ENCODE measurements around the gene CAPN5. TPM values are rescaled to one million over a fixed set of nuclear protein-coding genes. Genes with fewer than 3 reads are reported as not detected.

CAPN5 gene
- total RNA-seq, 2 experiments from 2014 or later = 0.20 to 0.28 TPM

GRCh38 chr11:77113382-77114088, 46.8 kb downstream of the CAPN5 start:
- no peak overlapping the region for H3K4me3 Mint-ChIP-seq
- no peaks in the 10 kb centered on the region for H3K27me3 Mint-ChIP-seq
- DNase-seq (no peak), ATAC-seq (no peak)
- peaks cover 2% of the 10 kb centered on the region for H3K4me1 Mint-ChIP-seq
- no peak overlapping the region for H3K27ac Mint-ChIP-seq
- CTCF ChIA-PET = interaction anchor here (1.0 to 3.8 kb wide), 4 partner anchors 13 to 66 kb away, joined by 3 to 12 read pairs (median 11); no protein-coding TSS in a partner anchor
- no peaks in the 10 kb centered on the region for H3K36me3 Mint-ChIP-seq
- no peaks in the 10 kb centered on the region for H3K9me3 Mint-ChIP-seq (ENCODE audit: low read depth)

GRCh38 chr11:77114089-77114463, 47.3 kb downstream of the CAPN5 start:
- ATAC-seq (no peak), DNase-seq (no peak)
- Mint-ChIP-seq H3K27ac (no peak overlapping the region), H3K36me3 (no peaks in the 10 kb centered on the region), H3K27me3 (no peaks in the 10 kb centered on the region), H3K4me3 (no peak overlapping the region), H3K9me3 (ENCODE audit: low read depth) (no peaks in the 10 kb centered on the region), H3K4me1 (peaks cover 2% of the 10 kb centered on the region)
- CTCF ChIA-PET = interaction anchor here (1.1 to 3.8 kb wide), 3 partner anchors 23 to 75 kb away, joined by 3 to 12 read pairs (median 12); no protein-coding TSS in a partner anchor

GRCh38 chr11:77115181-77115611, 48.4 kb downstream of the CAPN5 start:
- Mint-ChIP-seq H3K9me3 (ENCODE audit: low read depth) (no peaks in the 10 kb centered on the region), H3K27me3 (no peaks in the 10 kb centered on the region), H3K4me1 (peaks cover 2% of the 10 kb centered on the region), H3K36me3 (no peaks in the 10 kb centered on the region), H3K4me3 (no peak overlapping the region), H3K27ac (no peak overlapping the region)
- no peak for DNase-seq
- CTCF ChIA-PET = interaction anchor here (0.8 to 3.8 kb wide), 6 partner anchors 12 to 75 kb away, joined by 3 to 21 read pairs (median 4); no protein-coding TSS in a partner anchor
- no peak for ATAC-seq

- Mint-ChIP-seq H3K27ac (no peak overlapping the region), H3K9me3 (ENCODE audit: low read depth) (no peaks in the 10 kb centered on the region), H3K27me3 (no peaks in the 10 kb centered on the region), H3K4me1 (peaks cover 3% of the 10 kb centered on the region), H3K4me3 (no peak overlapping the region), H3K36me3 (no peaks in the 10 kb centered on the region)
- DNase-seq (no peak), ATAC-seq (no peak)
- CTCF ChIA-PET = interaction anchor here (0.8 to 3.8 kb wide), 6 partner anchors 11 to 76 kb away, joined by 3 to 21 read pairs (median 5); no protein-coding TSS in a partner anchor
These were observed 49.2 kb downstream of the CAPN5 start for GRCh38 chr11:77115956-77116355.

GRCh38 chr11:77117492-77117891, 50.7 kb downstream of the CAPN5 start:
- Mint-ChIP-seq H3K27ac (no peak overlapping the region), H3K36me3 (no peaks in the 10 kb centered on the region), H3K4me3 (no peak overlapping the region), H3K4me1 (peaks cover 5% of the 10 kb centered on the region), H3K9me3 (ENCODE audit: low read depth) (no peaks in the 10 kb centered on the region), H3K27me3 (no peaks in the 10 kb centered on the region)
- ATAC-seq (no peak), DNase-seq (no peak)
- CTCF ChIA-PET = interaction anchor here (0.7 to 3.8 kb wide), 4 partner anchors 10 to 198 kb away, joined by 3 to 21 read pairs (median 8); no protein-coding TSS in a partner anchor

GRCh38 chr11:77118086-77118485, 51.3 kb downstream of the CAPN5 start:
- H3K4me3 Mint-ChIP-seq = no peak overlapping the region
- DNase-seq (no peak), ATAC-seq (no peak)
- peaks cover 5% of the 10 kb centered on the region for H3K4me1 Mint-ChIP-seq
- no peaks in the 10 kb centered on the region for H3K9me3 Mint-ChIP-seq (ENCODE audit: low read depth)
- H3K27me3 Mint-ChIP-seq = no peaks in the 10 kb centered on the region
- H3K27ac Mint-ChIP-seq = no peak overlapping the region
- CTCF ChIA-PET = interaction anchor here (3.7 kb wide), 1 partner anchor 9 kb away, joined by 21 read pairs; no protein-coding TSS in a partner anchor
- no peaks in the 10 kb centered on the region for H3K36me3 Mint-ChIP-seq

- peaks cover 3% of the 10 kb centered on the region for H3K4me1 Mint-ChIP-seq
- H3K36me3 Mint-ChIP-seq = no peaks in the 10 kb centered on the region
- ATAC-seq = no peak
- H3K27me3 Mint-ChIP-seq = no peaks in the 10 kb centered on the region
- no peaks in the 10 kb centered on the region for H3K9me3 Mint-ChIP-seq (ENCODE audit: low read depth)
- H3K27ac Mint-ChIP-seq = no peak overlapping the region
- CTCF ChIA-PET = interaction anchor here (0.9 kb wide), 1 partner anchor 8 kb away, joined by 3 read pairs; no protein-coding TSS in a partner anchor
- no peak overlapping the region for H3K4me3 Mint-ChIP-seq
- DNase-seq = no peak
These were observed 52.2 kb downstream of the CAPN5 start for GRCh38 chr11:77118971-77119370.

- Mint-ChIP-seq H3K4me3 (no peak overlapping the region), H3K4me1 (peaks cover 3% of the 10 kb centered on the region), H3K9me3 (ENCODE audit: low read depth) (no peaks in the 10 kb centered on the region), H3K36me3 (no peaks in the 10 kb centered on the region), H3K27me3 (no peaks in the 10 kb centered on the region), H3K27ac (no peak overlapping the region)
- CTCF ChIA-PET = no interaction called here
- DNase-seq (no peak), ATAC-seq (no peak)
These were observed 52.8 kb downstream of the CAPN5 start for GRCh38 chr11:77119531-77119936.

GRCh38 chr11:77120571-77120970, 53.8 kb downstream of the CAPN5 start:
- DNase-seq (no peak), ATAC-seq (no peak)
- no peaks in the 10 kb centered on the region for H3K27me3 Mint-ChIP-seq
- H3K36me3 Mint-ChIP-seq = no peaks in the 10 kb centered on the region
- no peak overlapping the region for H3K4me3 Mint-ChIP-seq
- CTCF ChIA-PET = no interaction called here
- no peaks in the 10 kb centered on the region for H3K9me3 Mint-ChIP-seq (ENCODE audit: low read depth)
- peaks cover 3% of the 10 kb centered on the region for H3K4me1 Mint-ChIP-seq
- no peak overlapping the region for H3K27ac Mint-ChIP-seq

GRCh38 chr11:77121096-77121640, 54.4 kb downstream of the CAPN5 start:
- ATAC-seq (no peak), DNase-seq (no peak)
- Mint-ChIP-seq H3K36me3 (no peaks in the 10 kb centered on the region), H3K4me1 (peaks cover 3% of the 10 kb centered on the region), H3K4me3 (no peak overlapping the region), H3K9me3 (ENCODE audit: low read depth) (no peaks in the 10 kb centered on the region), H3K27ac (no peak overlapping the region), H3K27me3 (peaks cover 1% of the 10 kb centered on the region)
- CTCF ChIA-PET = no interaction called here

GRCh38 chr11:77121876-77122575, 55.3 kb downstream of the CAPN5 start:
- ATAC-seq (no peak), DNase-seq (no peak)
- Mint-ChIP-seq H3K36me3 (no peaks in the 10 kb centered on the region), H3K4me3 (no peak overlapping the region), H3K4me1 (peaks cover 3% of the 10 kb centered on the region), H3K27me3 (peaks cover 4% of the 10 kb centered on the region), H3K27ac (no peak overlapping the region), H3K9me3 (ENCODE audit: low read depth) (no peaks in the 10 kb centered on the region)
- CTCF ChIA-PET = interaction anchor here (1.0 to 2.1 kb wide), 4 partner anchors 21 to 426 kb away, joined by 3 to 12 read pairs (median 5); no protein-coding TSS in a partner anchor

GRCh38 chr11:77122576-77123212, 55.9 kb downstream of the CAPN5 start:
- Mint-ChIP-seq H3K27me3 (peaks cover 8% of the 10 kb centered on the region), H3K9me3 (ENCODE audit: low read depth) (no peaks in the 10 kb centered on the region), H3K4me3 (no peak overlapping the region), H3K27ac (no peak overlapping the region), H3K36me3 (no peaks in the 10 kb centered on the region), H3K4me1 (peaks cover 6% of the 10 kb centered on the region)
- no peak for DNase-seq
- CTCF ChIA-PET = interaction anchor here (1.0 to 2.1 kb wide), 5 partner anchors 21 to 425 kb away, joined by 3 to 12 read pairs (median 4); no protein-coding TSS in a partner anchor
- ATAC-seq = no peak

- peaks cover 12% of the 10 kb centered on the region for H3K27me3 Mint-ChIP-seq
- CTCF ChIA-PET = interaction anchor here (1.8 to 2.1 kb wide), 2 partner anchors 58 to 64 kb away, joined by 3 to 12 read pairs; no protein-coding TSS in a partner anchor
- H3K36me3 Mint-ChIP-seq = no peaks in the 10 kb centered on the region
- no peak overlapping the region for H3K4me3 Mint-ChIP-seq
- H3K27ac Mint-ChIP-seq = no peak overlapping the region
- peaks cover 6% of the 10 kb centered on the region for H3K4me1 Mint-ChIP-seq
- DNase-seq = no peak
- no peaks in the 10 kb centered on the region for H3K9me3 Mint-ChIP-seq (ENCODE audit: low read depth)
- ATAC-seq = no peak
These were observed 56.8 kb downstream of the CAPN5 start for GRCh38 chr11:77123591-77123990.
